HepG2 (cell line): ENCODE results near the gene LRRC3. TPM values are rescaled to one million over a fixed set of nuclear protein-coding genes. Genes with fewer than 3 reads are reported as not detected.

Source experiments
- ISX ChIP-seq: sonication (generic); formaldehyde crosslinking; conservative IDR thresholded peaks from 2 replicates; pipeline ENCODE4 v1.5.0; 2020; ENCODE audit warnings: missing genetic modification reagents
- NFYC ChIP-seq: IDR thresholded peaks from 2 replicates; pipeline ENCODE4 v1.6.1; 2016; ENCODE audit warnings: missing genetic modification reagents, missing compliant biosample characterization
- RAD51 ChIP-seq: fragments of 450-650 bp; IDR thresholded peaks from 2 replicates; pipeline ENCODE4 v1.6.1; 2016; ENCODE audit warnings: borderline replicate concordance
- RBAK ChIP-seq: sonication (generic); formaldehyde crosslinking; IDR thresholded peaks from 2 replicates; pipeline ENCODE4 v1.5.1; 2020; ENCODE audit warnings: mild to moderate bottlenecking, missing genetic modification reagents
- SMC3 ChIP-seq: IDR thresholded peaks from 2 replicates; pipeline ENCODE4 v1.6.1; 2011; ENCODE audit warnings: low read length, improper control_type of control experiment
- SSRP1 ChIP-seq: IDR thresholded peaks from 2 replicates; pipeline ENCODE4 v1.6.1; 2016; ENCODE audit warnings: control low read depth
- TFDP2 ChIP-seq: sonication (generic); formaldehyde crosslinking; IDR thresholded peaks from 2 replicates; pipeline ENCODE4 v1.4.0; 2020; ENCODE audit warnings: missing genetic modification reagents
- ZFAT ChIP-seq: sonication (generic); formaldehyde crosslinking; conservative IDR thresholded peaks from 2 replicates; pipeline ENCODE4 v1.8.1; 2023; ENCODE audit warnings: missing genetic modification reagents, inconsistent platforms
- ZNF362 ChIP-seq: sonication (generic); formaldehyde crosslinking; IDR thresholded peaks from 2 replicates; pipeline ENCODE4 v1.4.0; 2020; ENCODE audit warnings: missing genetic modification reagents, mild to moderate bottlenecking, borderline replicate concordance
- ZNF557 ChIP-seq: sonication (generic); formaldehyde crosslinking; IDR thresholded peaks from 2 replicates; pipeline ENCODE4 v1.4.0; 2020; ENCODE audit warnings: missing genetic modification reagents
- ZNF598 ChIP-seq: sonication (generic); formaldehyde crosslinking; IDR thresholded peaks from 2 replicates; pipeline ENCODE4 v1.5.1; 2020; ENCODE audit warnings: mild to moderate bottlenecking, missing genetic modification reagents, borderline replicate concordance
- polyA plus RNA-seq, 8 experiments: library from polyadenylated mRNA; depleted of rRNA in 3 of 8; stranded (reverse) in 7 of 8; unstranded in 1 of 8; fragments of >200 nt; fragmentation: Illumina TruSeq in 4 of 8; extraction: Trizol in 4 of 8; gene quantifications; 2 replicates each; pipeline versions ENCODE4 v1.2.1 to v1.2.3, GENCODE V29; 2011 to 2016; ENCODE audit warnings: low read depth in 4 of 8, missing spikeins in 1 of 8, mixed read lengths in 1 of 8; ENCODE audit not compliant: insufficient read depth in 1 of 8
- total RNA-seq, 5 experiments: library from RNA; depleted of rRNA; stranded (reverse); fragments of >200 nt; fragmentation: Illumina TruSeq; extraction: Trizol; gene quantifications; 2 replicates each; pipeline ENCODE4 v1.2.3, GENCODE V29; 2016; ENCODE audit warnings: low read depth in 1 of 5
- TF ChIP-seq, protein P1 (sequence below): sonication (generic); formaldehyde crosslinking; IDR thresholded peaks from 2 replicates; pipeline ENCODE4 v1.4.0; 2020; ENCODE audit warnings: missing genetic modification reagents
- TF ChIP-seq, protein P2 (sequence below): sonication (generic); formaldehyde crosslinking; IDR thresholded peaks from 2 replicates; pipeline ENCODE4 v1.5.0; 2020; ENCODE audit warnings: mild to moderate bottlenecking, missing genetic modification reagents, borderline replicate concordance

Gene LRRC3
- total and polyA plus RNA-seq, 2 of the 13 experiments (the other 11 are each of a cell fraction or from before 2014, with no cell fraction given) = 4.8 to 16.5 TPM

GRCh38 chr21:44505673-44506278 is 50.5 kb downstream of the LRRC3 start (continued):
- TF ChIP-seq ZNF362 (CRISPR knock-in tag) (no peak), ZFAT (CRISPR knock-in tag) (no peak), RBAK (CRISPR knock-in tag) (no peak), ISX (CRISPR knock-in tag) (peak; percentile 68; the same call in 1 of the 2 replicates), NFYC (CRISPR knock-in tag) (no peak), ZNF598 (0 out of 2 replicates have a peak, but pooled peaks have one; percentile 40), SMC3 (no peak; the same call in 1 of the 2 replicates), SSRP1 (no peak), TFDP2 (CRISPR knock-in tag) (peak; percentile 81), RAD51 (no peak), ZNF557 (CRISPR knock-in tag) (no peak)
- TF ChIP-seq, protein P1, sequence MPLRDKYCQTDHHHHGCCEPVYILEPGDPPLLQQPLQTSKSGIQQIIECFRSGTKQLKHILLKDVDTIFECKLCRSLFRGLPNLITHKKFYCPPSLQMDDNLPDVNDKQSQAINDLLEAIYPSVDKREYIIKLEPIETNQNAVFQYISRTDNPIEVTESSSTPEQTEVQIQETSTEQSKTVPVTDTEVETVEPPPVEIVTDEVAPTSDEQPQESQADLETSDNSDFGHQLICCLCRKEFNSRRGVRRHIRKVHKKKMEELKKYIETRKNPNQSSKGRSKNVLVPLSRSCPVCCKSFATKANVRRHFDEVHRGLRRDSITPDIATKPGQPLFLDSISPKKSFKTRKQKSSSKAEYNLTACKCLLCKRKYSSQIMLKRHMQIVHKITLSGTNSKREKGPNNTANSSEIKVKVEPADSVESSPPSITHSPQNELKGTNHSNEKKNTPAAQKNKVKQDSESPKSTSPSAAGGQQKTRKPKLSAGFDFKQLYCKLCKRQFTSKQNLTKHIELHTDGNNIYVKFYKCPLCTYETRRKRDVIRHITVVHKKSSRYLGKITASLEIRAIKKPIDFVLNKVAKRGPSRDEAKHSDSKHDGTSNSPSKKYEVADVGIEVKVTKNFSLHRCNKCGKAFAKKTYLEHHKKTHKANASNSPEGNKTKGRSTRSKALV (CRISPR knock-in tag) = no peak
- TF ChIP-seq, protein P2, sequence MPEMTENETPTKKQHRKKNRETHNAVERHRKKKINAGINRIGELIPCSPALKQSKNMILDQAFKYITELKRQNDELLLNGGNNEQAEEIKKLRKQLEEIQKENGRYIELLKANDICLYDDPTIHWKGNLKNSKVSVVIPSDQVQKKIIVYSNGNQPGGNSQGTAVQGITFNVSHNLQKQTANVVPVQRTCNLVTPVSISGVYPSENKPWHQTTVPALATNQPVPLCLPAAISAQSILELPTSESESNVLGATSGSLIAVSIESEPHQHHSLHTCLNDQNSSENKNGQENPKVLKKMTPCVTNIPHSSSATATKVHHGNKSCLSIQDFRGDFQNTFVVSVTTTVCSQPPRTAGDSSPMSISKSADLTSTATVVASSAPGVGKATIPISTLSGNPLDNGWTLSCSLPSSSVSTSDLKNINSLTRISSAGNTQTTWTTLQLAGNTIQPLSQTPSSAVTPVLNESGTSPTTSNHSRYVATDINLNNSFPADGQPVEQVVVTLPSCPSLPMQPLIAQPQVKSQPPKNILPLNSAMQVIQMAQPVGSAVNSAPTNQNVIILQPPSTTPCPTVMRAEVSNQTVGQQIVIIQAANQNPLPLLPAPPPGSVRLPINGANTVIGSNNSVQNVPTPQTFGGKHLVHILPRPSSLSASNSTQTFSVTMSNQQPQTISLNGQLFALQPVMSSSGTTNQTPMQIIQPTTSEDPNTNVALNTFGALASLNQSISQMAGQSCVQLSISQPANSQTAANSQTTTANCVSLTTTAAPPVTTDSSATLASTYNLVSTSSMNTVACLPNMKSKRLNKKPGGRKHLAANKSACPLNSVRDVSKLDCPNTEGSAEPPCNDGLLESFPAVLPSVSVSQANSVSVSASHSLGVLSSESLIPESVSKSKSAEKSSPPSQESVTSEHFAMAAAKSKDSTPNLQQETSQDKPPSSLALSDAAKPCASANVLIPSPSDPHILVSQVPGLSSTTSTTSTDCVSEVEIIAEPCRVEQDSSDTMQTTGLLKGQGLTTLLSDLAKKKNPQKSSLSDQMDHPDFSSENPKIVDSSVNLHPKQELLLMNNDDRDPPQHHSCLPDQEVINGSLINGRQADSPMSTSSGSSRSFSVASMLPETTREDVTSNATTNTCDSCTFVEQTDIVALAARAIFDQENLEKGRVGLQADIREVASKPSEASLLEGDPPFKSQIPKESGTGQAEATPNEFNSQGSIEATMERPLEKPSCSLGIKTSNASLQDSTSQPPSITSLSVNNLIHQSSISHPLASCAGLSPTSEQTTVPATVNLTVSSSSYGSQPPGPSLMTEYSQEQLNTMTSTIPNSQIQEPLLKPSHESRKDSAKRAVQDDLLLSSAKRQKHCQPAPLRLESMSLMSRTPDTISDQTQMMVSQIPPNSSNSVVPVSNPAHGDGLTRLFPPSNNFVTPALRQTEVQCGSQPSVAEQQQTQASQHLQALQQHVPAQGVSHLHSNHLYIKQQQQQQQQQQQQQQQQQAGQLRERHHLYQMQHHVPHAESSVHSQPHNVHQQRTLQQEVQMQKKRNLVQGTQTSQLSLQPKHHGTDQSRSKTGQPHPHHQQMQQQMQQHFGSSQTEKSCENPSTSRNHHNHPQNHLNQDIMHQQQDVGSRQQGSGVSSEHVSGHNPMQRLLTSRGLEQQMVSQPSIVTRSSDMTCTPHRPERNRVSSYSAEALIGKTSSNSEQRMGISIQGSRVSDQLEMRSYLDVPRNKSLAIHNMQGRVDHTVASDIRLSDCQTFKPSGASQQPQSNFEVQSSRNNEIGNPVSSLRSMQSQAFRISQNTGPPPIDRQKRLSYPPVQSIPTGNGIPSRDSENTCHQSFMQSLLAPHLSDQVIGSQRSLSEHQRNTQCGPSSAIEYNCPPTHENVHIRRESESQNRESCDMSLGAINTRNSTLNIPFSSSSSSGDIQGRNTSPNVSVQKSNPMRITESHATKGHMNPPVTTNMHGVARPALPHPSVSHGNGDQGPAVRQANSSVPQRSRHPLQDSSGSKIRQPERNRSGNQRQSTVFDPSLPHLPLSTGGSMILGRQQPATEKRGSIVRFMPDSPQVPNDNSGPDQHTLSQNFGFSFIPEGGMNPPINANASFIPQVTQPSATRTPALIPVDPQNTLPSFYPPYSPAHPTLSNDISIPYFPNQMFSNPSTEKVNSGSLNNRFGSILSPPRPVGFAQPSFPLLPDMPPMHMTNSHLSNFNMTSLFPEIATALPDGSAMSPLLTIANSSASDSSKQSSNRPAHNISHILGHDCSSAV (CRISPR knock-in tag) = no peak; the same call in 1 of the 2 replicates
